Right atrium auricular region (tissue), 2 donors: ENCODE measurements around the gene HCLS1. TPM values are rescaled to one million over a fixed set of nuclear protein-coding genes. Genes with fewer than 3 reads are reported as not detected.

Source experiments
- DNase-seq: peaks from one replicate; pipeline ENCODE4 v3.0.0-alpha.2; 2019; ENCODE audit warnings: low spot score
- H3K27ac ChIP-seq, 2 donors: fragments of 200-600 bp; sonication (generic); 1 replicate in 1 of 2; 2 replicates in 1 of 2; pipeline ENCODE4 v1.5.1; 2016 to 2019
- H3K27me3 ChIP-seq, 2 donors: fragments of 200-600 bp; sonication (generic); one replicate each; pipeline versions ENCODE4 v1.5.1 to v1.6.0; 2017 to 2019
- H3K36me3 ChIP-seq: fragments of 200-600 bp; sonication (generic); one replicate; pipeline ENCODE4 v1.5.1; 2016
- H3K4me1 ChIP-seq, 2 donors: fragments of 200-600 bp; sonication (generic); one replicate each; pipeline versions ENCODE4 v1.5.1 to v1.6.0; 2017 to 2019
- H3K4me3 ChIP-seq, 2 donors: fragments of 200-600 bp; sonication (generic); 1 replicate in 1 of 2; 2 replicates in 1 of 2; pipeline ENCODE4 v1.5.1; 2017 to 2019; ENCODE audit warnings: mild to moderate bottlenecking in 1 of 2, moderate library complexity in 1 of 2
- H3K9me3 ChIP-seq, 2 donors: fragments of 200-600 bp; sonication (generic); one replicate each; pipeline ENCODE4 v1.5.1; 2019
- CTCF ChIP-seq, 2 donors: fragments of 200-600 bp; sonication (generic); IDR thresholded peaks; one replicate each; pipeline ENCODE4 v1.5.1; 2019; ENCODE audit warnings: antibody characterized with exemption in 2 of 2
- total RNA-seq, 2 donors: library from RNA; depleted of rRNA; stranded (reverse); fragments of >200 nt; gene quantifications; one replicate each; pipeline ENCODE4 v1.1.0, GENCODE V29; 2016

The HCLS1 gene
- total RNA-seq, 2 donors from 2014 or later = 9.6 to 26.1 TPM

- no peak for DNase-seq
- Histone ChIP-seq H3K27ac (peak overlapping the region in 1 of 2 donors; percentile 84), H3K27me3 (no peaks in the 10 kb centered on the region), H3K4me1 (peaks cover 0 to 13% of the 10 kb centered on the region in 2 donors), H3K9me3 (no peaks in the 10 kb centered on the region), H3K36me3 (peaks cover 30% of the 10 kb centered on the region), H3K4me3 (no peak overlapping the region)
- TF ChIP-seq CTCF (IDR thresholded peaks at IDR 0.05) = no peak
Measured at GRCh38 chr3:121626495-121626894, 34.2 kb downstream of the HCLS1 start.

- Histone ChIP-seq H3K9me3 (no peaks in the 10 kb centered on the region), H3K27ac (peak overlapping the region; percentile 39 to 80), H3K4me1 (peaks cover 0 to 6% of the 10 kb centered on the region in 2 donors), H3K27me3 (no peaks in the 10 kb centered on the region), H3K36me3 (peaks cover 43% of the 10 kb centered on the region), H3K4me3 (no peak overlapping the region)
- TF ChIP-seq CTCF (IDR thresholded peaks at IDR 0.05) = no peak
- DNase-seq = peak; percentile 26
Measured at GRCh38 chr3:121624147-121624899, 36.4 kb downstream of the HCLS1 start.

- peaks cover 24% of the 10 kb centered on the region for H3K36me3 ChIP-seq
- no peak overlapping the region for H3K4me3 ChIP-seq
- H3K4me1 ChIP-seq = no peaks in the 10 kb centered on the region
- H3K9me3 ChIP-seq = no peaks in the 10 kb centered on the region
- H3K27me3 ChIP-seq = no peaks in the 10 kb centered on the region
- no peak for TF ChIP-seq CTCF (IDR thresholded peaks at IDR 0.05)
- no peak overlapping the region for H3K27ac ChIP-seq
- no peak for DNase-seq
Measured at GRCh38 chr3:121621491-121621890, 39.2 kb downstream of the HCLS1 start.

GRCh38 chr3:121619691-121620090 lies 41.0 kb downstream of the HCLS1 start:
- H3K27ac ChIP-seq = no peak overlapping the region
- H3K27me3 ChIP-seq = no peaks in the 10 kb centered on the region
- TF ChIP-seq CTCF (IDR thresholded peaks at IDR 0.05) = no peak
- H3K36me3 ChIP-seq = peaks cover 24% of the 10 kb centered on the region
- H3K4me1 ChIP-seq = no peaks in the 10 kb centered on the region
- no peak for DNase-seq
- H3K4me3 ChIP-seq = no peak overlapping the region
- no peaks in the 10 kb centered on the region for H3K9me3 ChIP-seq

- H3K27me3 ChIP-seq = no peaks in the 10 kb centered on the region
- no peak for DNase-seq
- no peak overlapping the region for H3K27ac ChIP-seq
- peaks cover 0 to 43% of the 10 kb centered on the region in 2 donors for H3K4me1 ChIP-seq
- TF ChIP-seq CTCF (IDR thresholded peaks at IDR 0.05) = no peak
- no peak overlapping the region for H3K4me3 ChIP-seq
- no peaks in the 10 kb centered on the region for H3K36me3 ChIP-seq
- H3K9me3 ChIP-seq = no peaks in the 10 kb centered on the region
Measured at GRCh38 chr3:121606106-121606505, 54.6 kb downstream of the HCLS1 start.

GRCh38 chr3:121604759-121605158 lies 55.9 kb downstream of the HCLS1 start:
- Histone ChIP-seq H3K9me3 (no peaks in the 10 kb centered on the region), H3K27me3 (no peaks in the 10 kb centered on the region), H3K4me3 (no peak overlapping the region), H3K4me1 (peaks cover 0 to 47% of the 10 kb centered on the region in 2 donors), H3K27ac (no peak overlapping the region), H3K36me3 (no peaks in the 10 kb centered on the region)
- DNase-seq = no peak
- no peak for TF ChIP-seq CTCF (IDR thresholded peaks at IDR 0.05)
